Psoas muscle (tissue), 8 donors: Measurements from ENCODE around the gene TMEM252. TPM values are rescaled to one million over a fixed set of nuclear protein-coding genes. Genes with fewer than 3 reads are reported as not detected.

Experiments used
- ATAC-seq, 4 donors: fragments of 200-7000 bp; cut with Tn5 transposase; one replicate each; pipeline ENCODE4 v1.9.1; 2020; ENCODE audit warnings: moderate library complexity in 3 of 4, mild to moderate bottlenecking in 2 of 4
- DNase-seq, 2 donors: peaks; one replicate each; pipeline ENCODE4 v3.0.0-alpha.2; 2020
- H3K27ac ChIP-seq: fragments of 200-600 bp; one replicate; pipeline ENCODE4 v1.8.0; 2022
- H3K27me3 ChIP-seq, 3 donors: fragments of 200-600 bp in 1 of 3; one replicate each; pipeline versions ENCODE4 v1.6.1 to v1.8.0; 2013 to 2022; ENCODE audit warnings: low read length in 2 of 3, mild to moderate bottlenecking in 2 of 3, moderate library complexity in 1 of 3; ENCODE audit not compliant: insufficient read depth in 3 of 3
- H3K36me3 ChIP-seq, 2 donors: fragments of 200-600 bp in 1 of 2; one replicate each; pipeline versions ENCODE4 v1.6.1 to v1.8.0; 2013 to 2022; ENCODE audit warnings: low read depth in 1 of 2, mild to moderate bottlenecking in 1 of 2, moderate library complexity in 1 of 2; ENCODE audit not compliant: insufficient read depth in 1 of 2
- H3K4me1 ChIP-seq: fragments of 200-600 bp; one replicate; pipeline ENCODE4 v1.8.0; 2022
- H3K4me3 ChIP-seq: fragments of 200-600 bp; one replicate; pipeline ENCODE4 v1.8.0; 2022; ENCODE audit warnings: mild to moderate bottlenecking
- H3K9me3 ChIP-seq: fragments of 200-600 bp; one replicate; pipeline ENCODE4 v1.8.0; 2022
- CTCF ChIP-seq: fragments of 200-600 bp; IDR thresholded peaks from one replicate; pipeline ENCODE4 v1.8.0; 2022; ENCODE audit warnings: antibody characterized with exemption
- WGBS, 3 donors: extraction: QIAGEN DNeasy Blood & Tissue Kit; methylation state at CpG; one replicate each; pipeline versions ENCODE4 v1.1.6 to v1.1.7; 2013; 5-methylcytosine and 5-hydroxymethylcytosine counted together
- intact Hi-C, 2 donors: fragments of 100-400 bp; cut with DNase I; formaldehyde crosslinking; loops; one replicate each; pipeline versions ENCODE4 v1.11.0 to v1.14.2; 2022
- polyA plus RNA-seq, 3 donors: library from polyadenylated mRNA; stranded (reverse); fragments of 200-250 nt; gene quantifications; one replicate each; pipeline ENCODE4 v1.2.3, GENCODE V29; 2013
- total RNA-seq, 4 donors: library from RNA; stranded (reverse); fragmentation: NEBNext Ultra II Directional in 2 of 4; extraction: Animal tissue kit (Norgen Biotek cat#: 25700) in 2 of 4; gene quantifications; one replicate each; pipeline versions ENCODE4 v1.2.1 to v1.2.4, GENCODE V29; 2021 to 2023
- donor health status: healthy with polysubstance abuse.
- donor health status: DM: no; HTN: no; CAD: no; lungs with moderate emphysema.
- donor health status: Bipolar disorder and iron deficiency.
- donor health status: healthy.
- donor health status: DM: yes; HTN: yes; CAD: no.
- donor health status: DM: no; HTN: no; CAD: no.
- donor health status: DM: no; HTN: no; CAD: no.
- donor health status: DM: yes; HTN: yes; CAD: no.

Gene TMEM252
- total and polyA plus RNA-seq, 7 donors, result not detected

DNA sequence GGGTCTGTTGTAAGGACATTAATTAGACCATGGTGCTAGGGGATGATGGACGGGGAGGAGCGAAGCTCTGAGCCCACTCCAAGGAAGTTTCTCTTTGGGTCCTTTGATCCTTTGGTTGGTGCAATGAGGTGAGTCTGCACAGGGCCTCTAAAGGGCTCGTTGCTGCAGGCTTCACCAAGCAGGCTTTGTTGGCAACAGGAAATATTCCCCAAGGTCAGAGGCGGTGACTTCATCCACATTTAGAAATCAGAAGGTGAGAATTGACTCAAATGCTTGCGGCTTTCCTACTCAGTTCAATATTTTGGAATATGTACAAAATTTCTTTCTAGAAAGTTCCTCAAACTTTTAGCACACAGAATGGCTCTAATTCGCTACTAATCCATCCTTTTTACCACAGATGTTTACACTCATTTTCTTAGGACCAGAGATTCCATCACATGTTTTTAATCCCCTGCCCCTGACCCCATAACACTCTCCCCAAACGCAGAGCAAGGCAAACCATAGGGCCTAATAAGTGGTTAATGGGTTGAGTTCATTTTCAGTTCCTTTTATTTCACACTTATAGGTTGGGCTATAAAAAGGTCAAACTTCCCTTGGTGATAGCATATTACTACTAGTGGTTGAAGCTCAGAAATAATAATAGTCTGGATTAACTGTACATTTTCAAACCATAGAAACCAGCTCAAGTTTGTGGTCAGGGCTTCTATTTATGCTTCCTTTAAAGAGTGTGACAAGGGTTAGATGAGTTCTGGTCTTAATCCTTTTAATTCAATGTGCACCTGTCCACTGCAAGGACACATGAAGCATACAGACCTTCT, 37.3 kb upstream of the TMEM252 start:
- intact Hi-C loops, result no loop called here
- no peaks in the 10 kb centered on the region for H3K36me3 ChIP-seq
- no peaks in the 10 kb centered on the region for H3K9me3 ChIP-seq
- 75 to 76% (median 75%) methylated on average over 7 of the region's 7 CpGs for WGBS, 3 donors
- no peak overlapping the region for H3K27ac ChIP-seq
- H3K27me3 ChIP-seq, result no peaks in the 10 kb centered on the region
- DNase-seq, result no peak
- no peaks in the 10 kb centered on the region for H3K4me1 ChIP-seq
- no peak for ATAC-seq
- no peak for TF ChIP-seq CTCF
- H3K4me3 ChIP-seq, result no peak overlapping the region

DNA sequence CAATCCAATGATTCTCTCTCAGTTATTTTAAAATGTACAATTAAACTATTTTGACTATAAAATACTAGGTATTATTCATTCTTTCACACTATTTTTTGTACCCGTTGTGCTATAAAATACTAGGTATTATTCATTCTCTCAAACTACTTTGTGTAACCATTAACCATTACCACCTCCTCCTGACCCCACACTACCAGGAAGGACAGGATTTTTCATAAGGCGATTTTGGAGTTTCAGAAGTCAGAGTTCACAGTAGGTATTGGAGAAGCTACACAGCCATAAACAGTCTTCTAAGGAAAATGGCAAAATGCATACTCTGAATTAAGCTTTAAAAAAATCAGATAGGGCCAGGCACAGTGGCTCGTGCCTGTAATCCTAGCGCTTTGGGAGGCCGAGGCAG, 35.1 kb upstream of the TMEM252 start:
- Histone ChIP-seq H3K9me3 (no peaks in the 10 kb centered on the region), H3K4me1 (no peaks in the 10 kb centered on the region), H3K36me3 (no peaks in the 10 kb centered on the region), H3K4me3 (no peak overlapping the region), H3K27ac (no peak overlapping the region), H3K27me3 (no peaks in the 10 kb centered on the region)
- DNase-seq, result no peak
- intact Hi-C loops, result no loop called here
- ATAC-seq, result no peak
- 63 to 68% (median 65%) methylated on average over 5 of the region's 5 CpGs for WGBS, 3 donors
- no peak for TF ChIP-seq CTCF

GRCh38 chr9:68574150-68574549, 33.5 kb upstream of the TMEM252 start:
- intact Hi-C loops, result no loop called here
- DNase-seq (no peak), ATAC-seq (peak in 1 of 4 donors; percentile 41)
- no peak overlapping the region for H3K27ac ChIP-seq
- no peak overlapping the region for H3K4me3 ChIP-seq
- no peaks in the 10 kb centered on the region for H3K36me3 ChIP-seq
- peak; percentile 32 for TF ChIP-seq CTCF
- WGBS, 3 donors, result 57 to 63% (median 61%) methylated on average over 3 of the region's 3 CpGs
- no peaks in the 10 kb centered on the region for H3K4me1 ChIP-seq
- no peaks in the 10 kb centered on the region for H3K9me3 ChIP-seq
- no peaks in the 10 kb centered on the region for H3K27me3 ChIP-seq

DNA sequence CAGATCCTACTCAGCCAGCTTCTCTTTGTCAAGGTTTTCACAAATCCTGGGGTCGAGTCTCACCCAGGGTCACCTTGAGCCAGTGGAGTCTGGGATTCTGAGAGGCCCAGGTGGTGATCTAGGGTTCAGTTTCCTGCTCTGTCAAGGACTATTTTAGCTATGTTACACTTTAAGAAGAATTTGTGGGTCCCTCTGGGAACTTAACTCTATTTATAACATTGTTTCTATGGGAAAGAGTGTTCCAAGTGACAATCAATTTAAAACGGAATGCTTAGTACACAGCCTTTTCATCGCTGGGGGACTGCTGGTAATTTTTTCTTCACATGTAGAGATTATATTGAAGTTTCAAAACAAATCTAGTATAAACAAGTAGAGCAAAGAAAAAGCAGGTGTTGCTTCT, 26.9 kb upstream of the TMEM252 start:
- ATAC-seq, result no peak
- H3K4me3 ChIP-seq, result no peak overlapping the region
- intact Hi-C loops, result no loop called here
- H3K27me3 ChIP-seq, result peaks cover 0 to 3% (median 0%) of the 10 kb centered on the region in 3 donors
- H3K27ac ChIP-seq, result no peak overlapping the region
- no peak for TF ChIP-seq CTCF
- H3K36me3 ChIP-seq, result no peaks in the 10 kb centered on the region
- WGBS, 3 donors, result 54 to 60% (median 57%) methylated on average over 3 of the region's 3 CpGs
- no peaks in the 10 kb centered on the region for H3K9me3 ChIP-seq
- no peaks in the 10 kb centered on the region for H3K4me1 ChIP-seq
- DNase-seq, result no peak
